Cardiac muscle cell (in vitro differentiated cells and primary cell): Measurements from ENCODE around the gene FRRS1L. TPM values are rescaled to one million over a fixed set of nuclear protein-coding genes. Genes with fewer than 3 reads are reported as not detected.

Experiments
- DNase-seq, 2 donors: peaks; one replicate each; pipeline versions ENCODE4 v3.0.0 to v3.0.0-alpha.2; 2010 to 2017; ENCODE audit warnings: low read depth in 1 of 2, low spot score in 1 of 2
- H3K27ac ChIP-seq: fragments of 200-600 bp; sonication (generic); 2 replicates; pipeline ENCODE4 v1.5.1; 2016
- H3K27me3 ChIP-seq: fragments of 200-600 bp; sonication (generic); 2 replicates; pipeline ENCODE4 v1.6.0; 2016; ENCODE audit warnings: control low read depth
- H3K36me3 ChIP-seq: fragments of 200-600 bp; sonication (generic); 2 replicates; pipeline ENCODE4 v1.5.1; 2016; ENCODE audit warnings: control low read depth
- H3K4me1 ChIP-seq: fragments of 200-600 bp; sonication (generic); 2 replicates; pipeline ENCODE4 v1.8.1; 2017; ENCODE audit warnings: low read depth, mild to moderate bottlenecking, mixed run types
- H3K4me3 ChIP-seq: fragments of 200-600 bp; sonication (generic); 2 replicates; pipeline ENCODE4 v1.5.1; 2016; ENCODE audit warnings: mild to moderate bottlenecking
- H3K9me3 ChIP-seq: fragments of 200-600 bp; sonication (generic); 2 replicates; pipeline ENCODE4 v1.5.1; 2017; ENCODE audit warnings: low read depth, mild to moderate bottlenecking, control low read depth
- CTCF ChIP-seq: IDR thresholded peaks from 2 replicates; pipeline ENCODE4 v1.5.1; 2012; ENCODE audit warnings: low read depth, mild to moderate bottlenecking, low read length
- polyA plus RNA-seq: library from polyadenylated mRNA; unstranded; fragments of >200 nt; fragmentation: Nextera tagmentation; extraction: Ambion mirVana; gene quantifications from 2 replicates; pipeline ENCODE4 v1.2.1, GENCODE V29; 2016
- total RNA-seq: library from RNA; depleted of rRNA; stranded (reverse); fragments of >200 nt; gene quantifications from 2 replicates; pipeline ENCODE4 v1.2.3, GENCODE V29; 2016

Gene FRRS1L
- total and polyA plus RNA-seq, 2 experiments from 2014 or later: 0.30 to 0.38 TPM

DNA sequence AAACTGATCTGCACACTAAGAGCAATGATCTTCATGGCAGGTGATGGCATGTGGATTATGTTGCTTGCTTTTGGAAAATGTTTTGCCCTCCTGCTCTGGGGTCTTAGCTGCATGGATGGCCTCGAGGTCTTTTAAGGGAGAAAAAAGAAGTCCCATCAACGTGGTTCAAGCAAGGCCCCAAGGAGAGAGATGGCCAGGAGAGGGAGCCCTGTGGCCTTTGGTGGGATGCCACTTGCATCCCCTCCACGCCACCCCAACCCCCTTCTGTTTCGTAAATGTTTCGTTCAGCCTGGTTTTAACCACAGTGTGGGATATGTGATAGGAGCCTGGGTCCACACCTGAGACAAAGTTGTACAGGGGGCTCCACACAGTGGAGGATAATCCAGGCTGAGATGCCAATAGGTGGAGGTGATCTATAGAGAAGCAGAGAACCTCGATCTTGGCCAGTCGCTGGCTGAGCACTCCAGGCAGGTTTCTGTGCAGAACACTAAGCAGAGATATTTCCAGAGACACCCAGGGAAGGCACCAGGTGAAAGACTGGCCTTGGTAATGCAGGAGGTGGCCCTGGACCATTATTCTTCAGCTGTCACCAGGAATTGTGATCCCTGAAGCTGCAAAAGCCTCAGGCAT, 25.8 kb upstream of the FRRS1L start:
- TF ChIP-seq CTCF: peak; percentile 55
- no peaks in the 10 kb centered on the region for H3K36me3 ChIP-seq
- no peak overlapping the region for H3K27ac ChIP-seq
- peak; percentile 44 to 46 for DNase-seq
- no peaks in the 10 kb centered on the region for H3K4me1 ChIP-seq
- peaks cover 10% of the 10 kb centered on the region for H3K27me3 ChIP-seq
- H3K9me3 ChIP-seq: no peaks in the 10 kb centered on the region
- no peak overlapping the region for H3K4me3 ChIP-seq

DNA sequence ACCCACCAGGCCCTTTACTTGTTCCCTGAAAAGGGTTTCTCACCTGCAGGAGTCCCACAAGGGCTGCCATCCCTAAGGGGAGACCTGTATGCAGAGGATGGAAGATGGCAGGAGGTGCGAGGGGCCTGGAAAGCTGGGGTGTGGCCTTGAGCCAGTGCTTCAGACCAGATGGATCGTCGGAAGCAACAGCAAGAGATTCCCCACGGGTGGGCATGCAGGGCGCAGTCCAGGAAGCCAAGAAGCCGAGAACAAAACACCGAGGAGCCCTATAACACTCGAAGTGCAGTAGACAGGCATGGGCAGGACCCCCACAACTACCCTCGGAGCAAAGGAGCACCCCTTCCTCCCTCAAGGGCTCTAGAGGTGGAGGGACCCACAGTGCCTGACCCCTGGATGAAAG, 24.7 kb upstream of the FRRS1L start:
- Histone ChIP-seq H3K27ac (no peak overlapping the region), H3K4me3 (no peak overlapping the region), H3K9me3 (no peaks in the 10 kb centered on the region), H3K27me3 (peaks cover 10% of the 10 kb centered on the region), H3K36me3 (no peaks in the 10 kb centered on the region), H3K4me1 (no peaks in the 10 kb centered on the region)
- no peak for DNase-seq
- TF ChIP-seq CTCF: no peak

GRCh38 chr9:109190151-109190550, 23.1 kb upstream of the FRRS1L start:
- Histone ChIP-seq H3K4me1 (no peaks in the 10 kb centered on the region), H3K4me3 (no peak overlapping the region), H3K36me3 (no peaks in the 10 kb centered on the region), H3K9me3 (no peaks in the 10 kb centered on the region), H3K27me3 (peaks cover 10% of the 10 kb centered on the region), H3K27ac (no peak overlapping the region)
- DNase-seq: peak in 1 of 2 donors; percentile 15
- no peak for TF ChIP-seq CTCF

GRCh38 chr9:109186857-109187520, 19.9 kb upstream of the FRRS1L start:
- Histone ChIP-seq H3K4me3 (no peak overlapping the region), H3K4me1 (no peaks in the 10 kb centered on the region), H3K27ac (no peak overlapping the region), H3K9me3 (no peaks in the 10 kb centered on the region), H3K27me3 (peaks cover under 1% of the 10 kb centered on the region), H3K36me3 (no peaks in the 10 kb centered on the region)
- TF ChIP-seq CTCF: no peak
- no peak for DNase-seq

- no peak overlapping the region for H3K4me3 ChIP-seq
- no peaks in the 10 kb centered on the region for H3K36me3 ChIP-seq
- peak; percentile 42 to 44 for DNase-seq
- TF ChIP-seq CTCF: peak; percentile 65
- H3K9me3 ChIP-seq: no peaks in the 10 kb centered on the region
- H3K4me1 ChIP-seq: no peaks in the 10 kb centered on the region
- no peaks in the 10 kb centered on the region for H3K27me3 ChIP-seq
- H3K27ac ChIP-seq: no peak overlapping the region
Measured at GRCh38 chr9:109182940-109183798, 16.1 kb upstream of the FRRS1L start.
